ENCODE data around the gene NFIC.
A peak's percentile ranks its signal among the peaks of the same experiment; 100 is the strongest.
"Not testable (repeated sequence)": the region's sequence is repeated elsewhere in the genome, so short reads cannot be mapped to it uniquely, and the experiment has no call there.

NFIC gene

DNA sequence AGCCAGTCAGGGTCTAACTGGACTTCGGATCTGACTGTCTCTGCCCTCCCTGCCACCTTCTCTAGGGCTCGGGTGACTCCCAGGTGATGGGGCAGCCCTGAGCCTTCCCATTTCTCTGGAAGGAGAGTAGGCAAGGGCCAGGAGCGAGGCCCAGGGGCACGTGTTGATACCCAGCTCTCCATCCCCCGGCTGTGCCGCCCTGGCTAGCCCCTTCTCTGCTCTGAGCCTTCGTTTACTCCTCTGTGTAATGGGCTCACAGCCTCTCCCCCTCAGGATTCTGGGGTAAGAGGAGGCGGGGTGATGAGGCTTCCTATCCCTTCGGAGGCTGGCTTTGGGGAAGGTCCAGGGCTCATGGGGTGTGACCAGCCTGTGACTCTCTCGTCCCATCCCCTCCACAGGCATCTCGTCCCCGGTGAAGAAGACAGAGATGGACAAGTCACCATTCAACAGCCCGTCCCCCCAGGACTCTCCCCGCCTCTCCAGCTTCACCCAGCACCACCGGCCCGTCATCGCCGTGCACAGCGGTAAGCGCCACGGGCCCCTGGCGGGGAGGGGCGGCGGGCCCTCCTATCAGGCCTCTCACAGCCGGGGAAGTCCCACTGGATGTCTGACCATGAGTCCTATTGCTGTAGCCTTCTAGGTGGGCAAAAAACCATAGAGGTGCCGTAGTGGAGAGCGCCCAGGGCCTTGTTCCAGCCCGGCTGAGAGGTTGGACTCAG is 82.4 kb downstream of the NFIC start:
- Mint-ChIP-seq H3K27me3 (ENCODE audit: low read depth, poor library complexity) (no peaks in the 10 kb centered on the region), H3K27ac (no peak overlapping the region), H3K4me1 (peaks cover 36% of the 10 kb centered on the region), H3K4me3 (no peak overlapping the region), H3K36me3 (ENCODE audit: low read depth) (peaks cover 4% of the 10 kb centered on the region), H3K9me3 (no peaks in the 10 kb centered on the region)
- TF ChIP-seq, protein P1, sequence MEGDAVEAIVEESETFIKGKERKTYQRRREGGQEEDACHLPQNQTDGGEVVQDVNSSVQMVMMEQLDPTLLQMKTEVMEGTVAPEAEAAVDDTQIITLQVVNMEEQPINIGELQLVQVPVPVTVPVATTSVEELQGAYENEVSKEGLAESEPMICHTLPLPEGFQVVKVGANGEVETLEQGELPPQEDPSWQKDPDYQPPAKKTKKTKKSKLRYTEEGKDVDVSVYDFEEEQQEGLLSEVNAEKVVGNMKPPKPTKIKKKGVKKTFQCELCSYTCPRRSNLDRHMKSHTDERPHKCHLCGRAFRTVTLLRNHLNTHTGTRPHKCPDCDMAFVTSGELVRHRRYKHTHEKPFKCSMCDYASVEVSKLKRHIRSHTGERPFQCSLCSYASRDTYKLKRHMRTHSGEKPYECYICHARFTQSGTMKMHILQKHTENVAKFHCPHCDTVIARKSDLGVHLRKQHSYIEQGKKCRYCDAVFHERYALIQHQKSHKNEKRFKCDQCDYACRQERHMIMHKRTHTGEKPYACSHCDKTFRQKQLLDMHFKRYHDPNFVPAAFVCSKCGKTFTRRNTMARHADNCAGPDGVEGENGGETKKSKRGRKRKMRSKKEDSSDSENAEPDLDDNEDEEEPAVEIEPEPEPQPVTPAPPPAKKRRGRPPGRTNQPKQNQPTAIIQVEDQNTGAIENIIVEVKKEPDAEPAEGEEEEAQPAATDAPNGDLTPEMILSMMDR (IDR thresholded peaks at IDR 0.05): no peak
- DNase-seq: no peak

DNA sequence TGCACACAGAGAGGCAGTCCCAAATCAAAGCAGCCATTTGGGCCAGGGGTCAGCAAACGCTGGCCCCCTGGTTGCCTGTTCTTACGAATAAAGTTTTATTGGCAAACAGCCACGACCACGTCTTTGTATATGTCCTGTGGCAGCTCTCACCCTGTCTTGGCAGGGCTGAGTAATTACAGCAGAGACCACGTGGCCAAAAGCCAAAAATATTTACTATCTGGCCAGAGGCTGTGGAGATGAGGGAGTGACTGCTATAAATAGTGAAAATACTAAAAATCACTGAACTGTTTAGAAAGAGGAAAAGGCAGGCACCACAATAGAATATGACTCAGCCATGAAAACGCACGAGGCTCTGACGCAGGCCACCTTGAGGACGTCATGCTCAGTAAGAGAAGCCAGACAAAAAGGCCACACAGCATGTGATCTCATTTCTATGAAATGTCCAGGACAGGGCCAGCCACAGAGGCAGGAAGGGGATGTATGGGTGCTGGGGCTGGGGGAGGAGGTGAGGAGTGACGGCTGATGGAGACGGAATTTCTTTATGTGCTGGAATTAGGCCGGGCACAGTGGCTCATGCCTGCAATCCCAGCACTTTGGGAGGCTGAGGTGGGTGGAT is 84.5 kb downstream of the NFIC start:
- peaks cover 4% of the 10 kb centered on the region for H3K36me3 Mint-ChIP-seq (ENCODE audit: low read depth)
- no peak overlapping the region for H3K4me3 Mint-ChIP-seq
- DNase-seq: no peak
- TF ChIP-seq, protein P1 (IDR thresholded peaks at IDR 0.05): no peak
- peaks cover 15% of the 10 kb centered on the region for H3K4me1 Mint-ChIP-seq
- peak overlapping the region; percentile 89 for H3K27ac Mint-ChIP-seq
- H3K27me3 Mint-ChIP-seq (ENCODE audit: low read depth, poor library complexity): peaks cover 3% of the 10 kb centered on the region
- no peaks in the 10 kb centered on the region for H3K9me3 Mint-ChIP-seq

DNA sequence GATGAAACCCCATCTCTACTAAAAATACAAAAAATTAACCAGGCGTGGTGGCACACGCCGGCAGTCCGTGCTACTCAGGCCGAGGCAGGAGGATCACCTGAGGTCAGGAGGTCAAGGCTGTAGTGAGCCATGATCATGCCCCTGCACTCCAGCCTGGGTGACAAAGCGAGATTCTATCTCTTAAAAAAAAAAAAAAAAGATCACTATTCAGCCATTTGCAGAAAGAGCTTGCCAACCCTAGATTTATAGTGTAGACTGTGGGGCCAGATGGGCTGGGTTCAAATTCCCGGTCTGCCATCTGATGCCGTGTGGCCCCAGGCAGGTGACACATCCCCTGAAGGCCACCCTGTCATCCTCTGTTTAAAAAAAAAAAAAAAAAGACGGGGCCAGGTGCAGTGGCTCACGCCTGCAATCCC is 85.1 kb downstream of the NFIC start:
- H3K27me3 Mint-ChIP-seq (ENCODE audit: low read depth, poor library complexity): peaks cover 4% of the 10 kb centered on the region
- no peak overlapping the region for H3K4me3 Mint-ChIP-seq
- DNase-seq: no peak
- H3K4me1 Mint-ChIP-seq: peaks cover 10% of the 10 kb centered on the region
- TF ChIP-seq, protein P1 (IDR thresholded peaks at IDR 0.05): no peak
- no peaks in the 10 kb centered on the region for H3K9me3 Mint-ChIP-seq
- peak overlapping the region; percentile 89 for H3K27ac Mint-ChIP-seq
- H3K36me3 Mint-ChIP-seq (ENCODE audit: low read depth): peaks cover 4% of the 10 kb centered on the region

DNA sequence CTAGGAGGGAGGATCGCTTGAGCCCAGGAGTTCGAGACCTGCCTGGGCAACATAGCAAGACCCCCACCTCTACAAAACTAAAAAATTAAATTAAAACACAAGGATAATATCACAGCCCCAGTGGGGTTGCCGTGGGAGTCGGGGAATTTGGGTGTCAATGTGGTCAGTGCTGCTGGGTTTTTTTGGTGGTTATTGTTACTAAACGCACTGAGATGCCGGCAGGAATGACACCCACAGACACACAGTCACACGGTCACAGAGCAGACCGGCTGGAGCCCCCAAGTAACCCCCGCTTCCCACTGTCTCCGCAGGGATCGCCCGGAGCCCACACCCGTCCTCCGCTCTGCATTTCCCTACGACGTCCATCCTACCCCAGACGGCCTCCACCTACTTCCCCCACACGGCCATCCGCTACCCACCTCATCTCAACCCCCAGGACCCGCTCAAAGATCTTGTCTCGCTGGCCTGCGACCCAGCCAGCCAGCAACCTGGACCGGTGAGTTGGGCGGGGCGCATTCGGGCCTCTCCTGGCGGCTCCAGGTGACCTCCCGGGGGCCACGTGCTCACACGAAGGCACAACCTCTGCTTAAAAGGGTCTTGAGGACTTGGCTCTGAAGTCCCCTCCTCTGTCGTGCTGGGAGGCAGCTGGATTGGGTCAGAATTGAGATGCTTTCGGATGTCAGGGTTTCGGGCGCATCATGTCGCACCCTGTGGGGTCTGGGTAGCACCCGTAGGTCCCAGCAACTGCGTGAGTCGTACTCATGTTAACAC is 86.0 kb downstream of the NFIC start:
- peaks cover 4% of the 10 kb centered on the region for H3K36me3 Mint-ChIP-seq (ENCODE audit: low read depth)
- H3K4me3 Mint-ChIP-seq: no peak overlapping the region
- DNase-seq: no peak
- TF ChIP-seq, protein P1 (IDR thresholded peaks at IDR 0.05): no peak
- H3K27me3 Mint-ChIP-seq (ENCODE audit: low read depth, poor library complexity): peaks cover 4% of the 10 kb centered on the region
- H3K4me1 Mint-ChIP-seq: peaks cover 15% of the 10 kb centered on the region
- no peaks in the 10 kb centered on the region for H3K9me3 Mint-ChIP-seq
- no peak overlapping the region for H3K27ac Mint-ChIP-seq

DNA sequence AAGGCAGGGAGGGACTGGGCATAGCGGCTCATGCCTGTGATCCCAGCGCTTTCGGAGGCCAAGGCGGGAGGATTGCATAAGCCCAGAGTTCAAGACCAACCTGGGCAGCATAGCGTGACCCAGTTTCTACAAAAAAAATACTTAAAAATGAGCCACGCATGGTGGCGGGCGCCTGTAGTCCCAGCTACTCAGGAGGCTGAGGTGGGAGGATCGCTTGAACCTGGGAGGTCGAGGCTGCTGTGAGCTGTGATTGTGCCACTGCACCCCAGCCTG is 86.5 kb downstream of the NFIC start:
- not testable (repeated sequence) for DNase-seq; H3K27ac Mint-ChIP-seq; H3K9me3 Mint-ChIP-seq; H3K4me3 Mint-ChIP-seq; H3K27me3 Mint-ChIP-seq (ENCODE audit: low read depth, poor library complexity); H3K36me3 Mint-ChIP-seq (ENCODE audit: low read depth)
- peaks cover 19% of the 10 kb centered on the region for H3K4me1 Mint-ChIP-seq

DNA sequence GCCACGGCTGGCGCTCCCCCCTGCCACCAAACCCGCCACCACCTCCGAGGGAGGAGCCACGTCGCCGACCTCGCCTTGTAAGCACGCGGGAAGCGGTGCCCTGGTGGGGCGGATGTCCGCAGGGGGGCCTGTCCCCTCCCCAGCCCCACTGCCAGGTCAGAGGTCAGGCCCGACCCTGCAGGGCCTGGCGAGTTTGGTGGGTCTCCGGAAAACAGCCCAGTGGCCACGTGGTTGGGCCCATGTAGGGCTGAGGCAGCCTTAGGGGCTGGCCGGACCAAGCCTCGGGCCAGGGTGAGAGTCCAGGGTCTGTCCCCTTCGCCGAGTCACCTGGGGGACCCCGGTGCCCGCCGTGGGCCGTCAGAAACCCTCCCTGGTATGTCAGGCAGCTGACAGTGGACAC is 87.5 kb downstream of the NFIC start:
- no peak for DNase-seq
- Mint-ChIP-seq H3K4me3 (no peak overlapping the region), H3K27ac (no peak overlapping the region), H3K36me3 (ENCODE audit: low read depth) (peaks cover 4% of the 10 kb centered on the region), H3K9me3 (no peaks in the 10 kb centered on the region), H3K4me1 (peaks cover 29% of the 10 kb centered on the region), H3K27me3 (ENCODE audit: low read depth, poor library complexity) (peaks cover 4% of the 10 kb centered on the region)
- TF ChIP-seq, protein P1 (IDR thresholded peaks at IDR 0.05): no peak
